Measurements from ENCODE around the gene FSD1. TPM values are rescaled to one million over a fixed set of nuclear protein-coding genes. Genes with fewer than 3 reads are reported as not detected.

FSD1 gene
- polyA plus RNA-seq, 5 donors: 0.94 to 2.3 (median 1.9) TPM

Other genes with a start within 250 kb of the FSD1 start
- gene ZBTB7A, start 237.7 kb upstream of the FSD1 start, polyA plus RNA-seq (ENCODE audit: insufficient read depth in 1 of 5, insufficient read length in 5 of 5, low replicate concordance in 1 of 5): 10 to 100 TPM in 2 of 5 donors, 1 to 10 TPM in 3; 6.6 to 15.7 (median 9.3) TPM
- 100 to 1,000 TPM in 2 of 5 donors, 10 to 100 TPM in 3; 81.0 to 160 (median 98.8) TPM for gene MAP2K2, start 180.5 kb upstream of the FSD1 start, polyA plus RNA-seq (ENCODE audit: insufficient read depth in 1 of 5, insufficient read length in 5 of 5, low replicate concordance in 1 of 5)
- gene CREB3L3, start 151.0 kb upstream of the FSD1 start, polyA plus RNA-seq (ENCODE audit: insufficient read depth in 1 of 5, insufficient read length in 5 of 5, low replicate concordance in 1 of 5): under 1 TPM in 1 of 5 donors, not detected in 4; 0.16 TPM
- 10 to 100 TPM; 15.5 to 29.9 (median 18.3) TPM for gene SIRT6, start 122.0 kb upstream of the FSD1 start, polyA plus RNA-seq (ENCODE audit: insufficient read depth in 1 of 5, insufficient read length in 5 of 5, low replicate concordance in 1 of 5)
- gene ANKRD24, start 121.9 kb upstream of the FSD1 start, polyA plus RNA-seq (ENCODE audit: insufficient read depth in 1 of 5, insufficient read length in 5 of 5, low replicate concordance in 1 of 5): 1 to 10 TPM in 3 of 5 donors, under 1 TPM in 2; 0.73 to 3.1 (median 1.1) TPM
- gene EBI3, start 75.1 kb upstream of the FSD1 start, polyA plus RNA-seq (ENCODE audit: insufficient read depth in 1 of 5, insufficient read length in 5 of 5, low replicate concordance in 1 of 5): 1 to 10 TPM in 2 of 5 donors, under 1 TPM in 3; 0.40 to 1.3 (median 0.87) TPM
- 10 to 100 TPM; 14.4 to 23.7 (median 17.6) TPM for gene YJU2, start 57.5 kb upstream of the FSD1 start, polyA plus RNA-seq (ENCODE audit: insufficient read depth in 1 of 5, insufficient read length in 5 of 5, low replicate concordance in 1 of 5)
- 1 to 10 TPM in 1 of 5 donors, under 1 TPM in 4; 0.23 to 6.4 (median 0.30) TPM for gene SHD, start 25.3 kb upstream of the FSD1 start, polyA plus RNA-seq (ENCODE audit: insufficient read depth in 1 of 5, insufficient read length in 5 of 5, low replicate concordance in 1 of 5)
- gene TMIGD2, start 2.2 kb upstream of the FSD1 start, polyA plus RNA-seq (ENCODE audit: insufficient read depth in 1 of 5, insufficient read length in 5 of 5, low replicate concordance in 1 of 5): under 1 TPM; 0.37 to 0.63 (median 0.43) TPM
- gene STAP2, start 34.2 kb downstream of the FSD1 start, polyA plus RNA-seq (ENCODE audit: insufficient read depth in 1 of 5, insufficient read length in 5 of 5, low replicate concordance in 1 of 5): 10 to 100 TPM; 29.1 to 40.3 (median 33.3) TPM
- 10 to 100 TPM; 14.7 to 27.8 (median 20.8) TPM for gene MPND, start 39.0 kb downstream of the FSD1 start, polyA plus RNA-seq (ENCODE audit: insufficient read depth in 1 of 5, insufficient read length in 5 of 5, low replicate concordance in 1 of 5)
- 100 to 1,000 TPM in 1 of 5 donors, 10 to 100 TPM in 4; 64.8 to 131 (median 87.4) TPM for gene SH3GL1, start 95.9 kb downstream of the FSD1 start, polyA plus RNA-seq (ENCODE audit: insufficient read depth in 1 of 5, insufficient read length in 5 of 5, low replicate concordance in 1 of 5)
- gene CHAF1A, start 98.0 kb downstream of the FSD1 start, polyA plus RNA-seq (ENCODE audit: insufficient read depth in 1 of 5, insufficient read length in 5 of 5, low replicate concordance in 1 of 5): 10 to 100 TPM; 16.8 to 29.1 (median 24.7) TPM
- gene UBXN6, start 153.2 kb downstream of the FSD1 start, polyA plus RNA-seq (ENCODE audit: insufficient read depth in 1 of 5, insufficient read length in 5 of 5, low replicate concordance in 1 of 5): 100 to 1,000 TPM in 1 of 5 donors, 10 to 100 TPM in 4; 68.2 to 133 (median 89.3) TPM
- 10 to 100 TPM; 59.1 to 97.0 (median 77.2) TPM for gene HDGFL2, start 167.7 kb downstream of the FSD1 start, polyA plus RNA-seq (ENCODE audit: insufficient read depth in 1 of 5, insufficient read length in 5 of 5, low replicate concordance in 1 of 5)
- gene PLIN4, start 213.9 kb downstream of the FSD1 start, polyA plus RNA-seq (ENCODE audit: insufficient read depth in 1 of 5, insufficient read length in 5 of 5, low replicate concordance in 1 of 5): 1 to 10 TPM in 3 of 5 donors, under 1 TPM in 2; 0.75 to 1.4 (median 1.1) TPM
- gene PLIN5, start 230.6 kb downstream of the FSD1 start, polyA plus RNA-seq (ENCODE audit: insufficient read depth in 1 of 5, insufficient read length in 5 of 5, low replicate concordance in 1 of 5): 1 to 10 TPM; 1.8 to 3.1 (median 1.8) TPM
- gene LRG1, start 235.4 kb downstream of the FSD1 start, polyA plus RNA-seq (ENCODE audit: insufficient read depth in 1 of 5, insufficient read length in 5 of 5, low replicate concordance in 1 of 5): 1 to 10 TPM in 3 of 5 donors, under 1 TPM in 2; 0.64 to 1.1 (median 1.0) TPM

Measured in right lung (tissue), 5 donors.